Measurements from ENCODE around the gene DGKE. TPM values are rescaled to one million over a fixed set of nuclear protein-coding genes. Genes with fewer than 3 reads are reported as not detected.

Gene DGKE
- total RNA-seq, 1 experiment from 2014 or later, result 8.5 TPM

GRCh38 chr17:56913867-56914580 lies 80.1 kb downstream of the DGKE start, which contains the start of gene TRIM25:
TSS of gene TRIM25 (minus strand) at chr17:56914049. CDS start at chr17:56913988, 61 bp downstream.
- Mint-ChIP-seq H3K9me3 (peaks cover 12% of the 10 kb centered on the region), H3K36me3 (peaks cover 5% of the 10 kb centered on the region), H3K4me1 (peaks cover 18% of the 10 kb centered on the region), H3K4me3 (peak within 1 kb of the TSS; percentile 88), H3K27me3 (ENCODE audit: low read depth) (peaks cover 20% of the 10 kb centered on the region), H3K27ac (peak within 1 kb of the TSS; percentile 2; the same call in 1 of the 2 replicates)
- ATAC-seq (peak; percentile 92), DNase-seq (ENCODE audit: low spot score) (peak; percentile 84)
- ChIA-PET CTCF (interaction anchor here (0.6 to 2.3 kb wide), 8 partner anchors 19 to 869 kb away, joined by 3 to 9 read pairs (median 4); no protein-coding TSS in a partner anchor), POLR2A (interaction anchor here (0.6 to 1.2 kb wide), 9 partner anchors 10 to 258 kb away, joined by 3 to 5 read pairs (median 3); partner anchors contain the start of gene SCPEP1)
- TF ChIP-seq PRRX2 (CRISPR knock-in tag; IDR thresholded peaks at IDR 0.05), result no peak
- no peak for TF ChIP-seq PREB (CRISPR knock-in tag; IDR thresholded peaks at IDR 0.05; ENCODE audit: borderline replicate concordance)
- TF ChIP-seq SP1 (CRISPR knock-in tag; conservative IDR thresholded peaks at IDR 0.05), result peak; percentile 81
- no peak for TF ChIP-seq ERG (CRISPR knock-in tag; IDR thresholded peaks at IDR 0.05)
- no peak for TF ChIP-seq ZNF423 (CRISPR knock-in tag; IDR thresholded peaks at IDR 0.05)
- peak; percentile 20; the same call in 1 of the 2 replicates for TF ChIP-seq ARID4B (CRISPR knock-in tag; IDR thresholded peaks at IDR 0.05; ENCODE audit: borderline replicate concordance)
- no peak for TF ChIP-seq FOXJ3 (CRISPR knock-in tag; IDR thresholded peaks at IDR 0.05; ENCODE audit: borderline replicate concordance)
- peak; percentile 92 for TF ChIP-seq ZBTB43 (CRISPR knock-in tag; IDR thresholded peaks at IDR 0.05)
- no peak for TF ChIP-seq RORB (CRISPR knock-in tag; IDR thresholded peaks at IDR 0.05)
- no peak; the same call in 1 of the 2 replicates for TF ChIP-seq ETV6 (CRISPR knock-in tag; IDR thresholded peaks at IDR 0.05)
- TF ChIP-seq USF1 (CRISPR knock-in tag; IDR thresholded peaks at IDR 0.05), result peak; percentile 95
- TF ChIP-seq MLX (CRISPR knock-in tag; IDR thresholded peaks at IDR 0.05), result no peak
- TF ChIP-seq STAT6 (CRISPR knock-in tag; conservative IDR thresholded peaks at IDR 0.05; ENCODE audit: low read depth), result no peak
- no peak for TF ChIP-seq ZNF425 (CRISPR knock-in tag; conservative IDR thresholded peaks at IDR 0.05)
- TF ChIP-seq ZNF232 (CRISPR knock-in tag; IDR thresholded peaks at IDR 0.05), result 0 out of 2 replicates have a peak, but pooled peaks have one; percentile 88
- TF ChIP-seq NR3C1 (CRISPR knock-in tag; conservative IDR thresholded peaks at IDR 0.05; ENCODE audit: low read depth), result no peak
- TF ChIP-seq ATF1 (CRISPR knock-in tag; IDR thresholded peaks at IDR 0.05), result 0 out of 2 replicates have a peak, but pooled peaks have one; percentile 22
- 0 out of 2 replicates have a peak, but pooled peaks have one; percentile 17 for TF ChIP-seq E2F4 (CRISPR knock-in tag; IDR thresholded peaks at IDR 0.05; ENCODE audit: borderline replicate concordance, low read depth)
- TF ChIP-seq TP53 (CRISPR knock-in tag; IDR thresholded peaks at IDR 0.05), result no peak; the same call in 1 of the 2 replicates

Data from WTC11 (cell line).